Measurements from ENCODE around the gene WDR27. TPM values are rescaled to one million over a fixed set of nuclear protein-coding genes. Genes with fewer than 3 reads are reported as not detected.
A peak's percentile ranks its signal among the peaks of the same experiment; 100 is the strongest.

WDR27 gene
- total and polyA plus RNA-seq, 4 donors = 6.9 to 68.1 (median 31.4) TPM

- TF ChIP-seq CTCF (IDR thresholded peaks at IDR 0.05; ENCODE audit: control extremely low read depth, extremely low read depth) = no peak
- ATAC-seq (ENCODE audit: insufficient read depth, low FRiP score) = no peak
- Histone ChIP-seq H3K27me3 (ENCODE audit: control insufficient read depth in 3 of 3, insufficient read depth in 3 of 3, low read length in 2 of 3) (no peaks in the 10 kb centered on the region), H3K9ac (ENCODE audit: insufficient read depth in 1 of 2, low read length in 2 of 2) (no peak overlapping the region), H3K9me3 (ENCODE audit: control insufficient read depth in 4 of 4, insufficient read depth in 3 of 4, low read length in 3 of 4) (peaks cover 0 to 2% (median 1%) of the 10 kb centered on the region in 4 donors), H3K27ac (ENCODE audit: low read depth in 1 of 2, low read length in 1 of 2) (no peak overlapping the region), H3K36me3 (ENCODE audit: control insufficient read depth in 4 of 4, insufficient read depth in 4 of 4, low read length in 4 of 4) (peaks cover 0 to 2% (median 0%) of the 10 kb centered on the region in 4 donors), H3K4me1 (ENCODE audit: control insufficient read depth in 5 of 5, insufficient read depth in 5 of 5, low read length in 5 of 5) (peaks cover 0 to 11% (median 0%) of the 10 kb centered on the region in 5 donors), H3K4me3 (no peak overlapping the region)
- WGBS, 2 donors = 69 to 78% methylated on average over 4 of the region's 4 CpGs
- peak in 2 of 3 donors; percentile 34 to 77 for DNase-seq
Measured at GRCh38 chr6:169503422-169504152, 198.2 kb downstream of the WDR27 start.

- H3K4me1 ChIP-seq (ENCODE audit: control insufficient read depth in 5 of 5, insufficient read depth in 5 of 5, low read length in 5 of 5) = peaks cover 0 to 11% (median 0%) of the 10 kb centered on the region in 5 donors
- ATAC-seq (ENCODE audit: insufficient read depth, low FRiP score) = no peak
- H3K27ac ChIP-seq (ENCODE audit: low read depth in 1 of 2, low read length in 1 of 2) = no peak overlapping the region
- no peaks in the 10 kb centered on the region for H3K27me3 ChIP-seq (ENCODE audit: control insufficient read depth in 3 of 3, insufficient read depth in 3 of 3, low read length in 2 of 3)
- no peak for TF ChIP-seq CTCF (IDR thresholded peaks at IDR 0.05; ENCODE audit: control extremely low read depth, extremely low read depth)
- H3K9me3 ChIP-seq (ENCODE audit: control insufficient read depth in 4 of 4, insufficient read depth in 3 of 4, low read length in 3 of 4) = peaks cover 0 to 2% (median 0%) of the 10 kb centered on the region in 4 donors
- no peak overlapping the region for H3K4me3 ChIP-seq
- DNase-seq = no peak
- no peak overlapping the region for H3K9ac ChIP-seq (ENCODE audit: insufficient read depth in 1 of 2, low read length in 2 of 2)
- WGBS, 2 donors = 94 to 96% methylated on average over 22 of the region's 22 CpGs
- peaks cover 0 to 2% (median 0%) of the 10 kb centered on the region in 4 donors for H3K36me3 ChIP-seq (ENCODE audit: control insufficient read depth in 4 of 4, insufficient read depth in 4 of 4, low read length in 4 of 4)
Measured at GRCh38 chr6:169502445-169502844, 199.4 kb downstream of the WDR27 start.

- DNase-seq = no peak
- WGBS, 2 donors = 95 to 98% methylated on average over 32 of the region's 32 CpGs
- Histone ChIP-seq H3K27me3 (ENCODE audit: control insufficient read depth in 3 of 3, insufficient read depth in 3 of 3, low read length in 2 of 3) (no peaks in the 10 kb centered on the region), H3K4me1 (ENCODE audit: control insufficient read depth in 5 of 5, insufficient read depth in 5 of 5, low read length in 5 of 5) (peaks cover 0 to 11% (median 0%) of the 10 kb centered on the region in 5 donors), H3K27ac (ENCODE audit: low read depth in 1 of 2, low read length in 1 of 2) (no peak overlapping the region), H3K36me3 (ENCODE audit: control insufficient read depth in 4 of 4, insufficient read depth in 4 of 4, low read length in 4 of 4) (peaks cover 0 to 2% (median 0%) of the 10 kb centered on the region in 4 donors), H3K9ac (ENCODE audit: insufficient read depth in 1 of 2, low read length in 2 of 2) (no peak overlapping the region), H3K9me3 (ENCODE audit: control insufficient read depth in 4 of 4, insufficient read depth in 3 of 4, low read length in 3 of 4) (peaks cover 0 to 3% (median 1%) of the 10 kb centered on the region in 4 donors), H3K4me3 (no peak overlapping the region)
- no peak for TF ChIP-seq CTCF (IDR thresholded peaks at IDR 0.05; ENCODE audit: control extremely low read depth, extremely low read depth)
- ATAC-seq (ENCODE audit: insufficient read depth, low FRiP score) = no peak
Measured at GRCh38 chr6:169501777-169502313, 200.0 kb downstream of the WDR27 start.
